Endothelial cell (in vitro differentiated cells): ENCODE data around the gene CYB5A. TPM values are rescaled to one million over a fixed set of nuclear protein-coding genes. Genes with fewer than 3 reads are reported as not detected.
"Not testable (repeated sequence)": the region's sequence is repeated elsewhere in the genome, so short reads cannot be mapped to it uniquely, and the experiment has no call there.

Source experiments
- DNase-seq: peaks from one replicate; pipeline ENCODE4 v3.0.0; 2021; ENCODE audit warnings: low spot score
- H3K27ac Mint-ChIP-seq: one replicate; pipeline ENCODE4 v1.8.0; 2021; ENCODE audit warnings: mixed read lengths, inconsistent platforms; ENCODE audit not compliant: unreplicated experiment
- H3K27me3 Mint-ChIP-seq: one replicate; pipeline ENCODE4 v1.8.0; 2021; ENCODE audit warnings: mild to moderate bottlenecking, moderate library complexity, mixed read lengths, inconsistent platforms; ENCODE audit not compliant: unreplicated experiment
- H3K36me3 Mint-ChIP-seq: one replicate; pipeline ENCODE4 v1.8.0; 2021; ENCODE audit warnings: mild to moderate bottlenecking, low read depth, mixed read lengths, inconsistent platforms; ENCODE audit not compliant: unreplicated experiment
- H3K4me1 Mint-ChIP-seq: one replicate; pipeline ENCODE4 v1.8.0; 2021; ENCODE audit warnings: mild to moderate bottlenecking, mixed read lengths, inconsistent platforms; ENCODE audit not compliant: unreplicated experiment
- H3K4me3 Mint-ChIP-seq: one replicate; pipeline ENCODE4 v1.8.0; 2021; ENCODE audit warnings: mild to moderate bottlenecking, mixed read lengths, inconsistent platforms; ENCODE audit not compliant: unreplicated experiment
- H3K9me3 Mint-ChIP-seq: one replicate; pipeline ENCODE4 v1.8.0; 2021; ENCODE audit warnings: mixed read lengths, inconsistent platforms; ENCODE audit not compliant: unreplicated experiment
- total RNA-seq: library from RNA; stranded (reverse); fragmentation: NEBNext Ultra II Directional; extraction: Animal tissue kit (Norgen Biotek cat#: 25700); gene quantifications from one replicate; pipeline ENCODE4 v1.2.1, GENCODE V29; 2021; ENCODE audit not compliant: unreplicated experiment
- TF ChIP-seq, protein P1 (sequence below): fragments of 200-600 bp; sonication (generic); IDR thresholded peaks from one replicate; pipeline ENCODE4 v1.5.0; 2021; ENCODE audit warnings: antibody characterized with exemption; ENCODE audit not compliant: unreplicated experiment

The CYB5A gene
- total RNA-seq, 1 donor from 2014 or later: 119 TPM

DNA sequence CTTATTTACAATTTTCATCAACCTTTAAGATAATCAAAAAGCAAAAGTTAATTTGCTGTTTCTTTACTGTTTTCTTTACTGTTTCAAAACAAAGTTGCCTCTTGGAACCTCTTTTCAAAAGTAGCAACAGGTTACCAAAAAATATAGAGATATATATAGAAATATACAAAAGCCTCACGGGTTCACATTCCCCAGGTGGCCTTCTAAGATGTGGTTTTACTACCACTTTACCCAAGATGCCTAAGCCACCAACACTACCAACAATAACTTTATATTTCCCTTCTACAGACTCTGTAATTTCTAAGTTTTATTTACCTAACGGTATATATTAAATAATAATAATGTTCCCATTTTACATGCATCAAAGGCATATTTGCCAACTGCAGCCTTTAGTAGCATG lies 4.9 kb downstream of the CYB5A start:
- peaks cover 4% of the 10 kb centered on the region for H3K36me3 Mint-ChIP-seq
- peaks cover 15% of the 10 kb centered on the region for H3K27me3 Mint-ChIP-seq
- TF ChIP-seq, protein P1, sequence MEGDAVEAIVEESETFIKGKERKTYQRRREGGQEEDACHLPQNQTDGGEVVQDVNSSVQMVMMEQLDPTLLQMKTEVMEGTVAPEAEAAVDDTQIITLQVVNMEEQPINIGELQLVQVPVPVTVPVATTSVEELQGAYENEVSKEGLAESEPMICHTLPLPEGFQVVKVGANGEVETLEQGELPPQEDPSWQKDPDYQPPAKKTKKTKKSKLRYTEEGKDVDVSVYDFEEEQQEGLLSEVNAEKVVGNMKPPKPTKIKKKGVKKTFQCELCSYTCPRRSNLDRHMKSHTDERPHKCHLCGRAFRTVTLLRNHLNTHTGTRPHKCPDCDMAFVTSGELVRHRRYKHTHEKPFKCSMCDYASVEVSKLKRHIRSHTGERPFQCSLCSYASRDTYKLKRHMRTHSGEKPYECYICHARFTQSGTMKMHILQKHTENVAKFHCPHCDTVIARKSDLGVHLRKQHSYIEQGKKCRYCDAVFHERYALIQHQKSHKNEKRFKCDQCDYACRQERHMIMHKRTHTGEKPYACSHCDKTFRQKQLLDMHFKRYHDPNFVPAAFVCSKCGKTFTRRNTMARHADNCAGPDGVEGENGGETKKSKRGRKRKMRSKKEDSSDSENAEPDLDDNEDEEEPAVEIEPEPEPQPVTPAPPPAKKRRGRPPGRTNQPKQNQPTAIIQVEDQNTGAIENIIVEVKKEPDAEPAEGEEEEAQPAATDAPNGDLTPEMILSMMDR: no peak
- no peaks in the 10 kb centered on the region for H3K9me3 Mint-ChIP-seq
- no peak overlapping the region for H3K4me3 Mint-ChIP-seq
- no peak for DNase-seq
- H3K4me1 Mint-ChIP-seq: peaks cover 62% of the 10 kb centered on the region
- no peak overlapping the region for H3K27ac Mint-ChIP-seq

GRCh38 chr18:74286106-74286855 lies 5.5 kb downstream of the CYB5A start:
- H3K4me3 Mint-ChIP-seq: no peak overlapping the region
- H3K36me3 Mint-ChIP-seq: peaks cover 9% of the 10 kb centered on the region
- H3K27me3 Mint-ChIP-seq: peaks cover 15% of the 10 kb centered on the region
- H3K9me3 Mint-ChIP-seq: no peaks in the 10 kb centered on the region
- H3K4me1 Mint-ChIP-seq: peaks cover 68% of the 10 kb centered on the region
- H3K27ac Mint-ChIP-seq: no peak overlapping the region
- DNase-seq: no peak
- TF ChIP-seq, protein P1: no peak

DNA sequence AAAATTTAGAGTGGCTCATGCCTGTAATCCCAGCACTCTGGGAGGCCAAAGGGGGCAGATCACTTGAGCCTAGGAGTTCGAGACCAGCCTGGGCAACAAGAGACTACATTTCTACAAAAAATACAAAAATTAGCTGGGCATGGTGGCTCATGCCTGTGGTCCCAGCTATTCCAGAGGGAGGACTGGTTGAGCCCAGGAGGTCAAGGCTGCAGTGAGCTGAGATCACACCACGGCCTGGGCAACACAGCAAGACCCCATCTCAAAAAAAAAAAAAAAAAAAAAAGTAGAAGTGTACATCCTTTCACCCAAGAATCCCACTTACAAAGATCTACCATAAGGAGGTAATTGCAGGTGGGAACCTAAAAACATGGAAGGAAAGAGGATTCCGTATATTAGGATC lies 6.2 kb downstream of the CYB5A start:
- H3K9me3 Mint-ChIP-seq, H3K36me3 Mint-ChIP-seq, DNase-seq: not testable (repeated sequence)
- peaks cover 14% of the 10 kb centered on the region for H3K27me3 Mint-ChIP-seq
- H3K27ac Mint-ChIP-seq: peak overlapping the region; percentile 45
- H3K4me3 Mint-ChIP-seq: peak overlapping the region; percentile 43
- peaks cover 74% of the 10 kb centered on the region for H3K4me1 Mint-ChIP-seq

- DNase-seq: no peak
- Mint-ChIP-seq H3K36me3 (peaks cover 10% of the 10 kb centered on the region), H3K4me1 (peaks cover 74% of the 10 kb centered on the region), H3K4me3 (no peak overlapping the region), H3K9me3 (no peaks in the 10 kb centered on the region), H3K27me3 (peaks cover 9% of the 10 kb centered on the region), H3K27ac (peak overlapping the region; percentile 76)
- TF ChIP-seq, protein P1: no peak
Observed at GRCh38 chr18:74284980-74285355, 6.8 kb downstream of the CYB5A start.

DNA sequence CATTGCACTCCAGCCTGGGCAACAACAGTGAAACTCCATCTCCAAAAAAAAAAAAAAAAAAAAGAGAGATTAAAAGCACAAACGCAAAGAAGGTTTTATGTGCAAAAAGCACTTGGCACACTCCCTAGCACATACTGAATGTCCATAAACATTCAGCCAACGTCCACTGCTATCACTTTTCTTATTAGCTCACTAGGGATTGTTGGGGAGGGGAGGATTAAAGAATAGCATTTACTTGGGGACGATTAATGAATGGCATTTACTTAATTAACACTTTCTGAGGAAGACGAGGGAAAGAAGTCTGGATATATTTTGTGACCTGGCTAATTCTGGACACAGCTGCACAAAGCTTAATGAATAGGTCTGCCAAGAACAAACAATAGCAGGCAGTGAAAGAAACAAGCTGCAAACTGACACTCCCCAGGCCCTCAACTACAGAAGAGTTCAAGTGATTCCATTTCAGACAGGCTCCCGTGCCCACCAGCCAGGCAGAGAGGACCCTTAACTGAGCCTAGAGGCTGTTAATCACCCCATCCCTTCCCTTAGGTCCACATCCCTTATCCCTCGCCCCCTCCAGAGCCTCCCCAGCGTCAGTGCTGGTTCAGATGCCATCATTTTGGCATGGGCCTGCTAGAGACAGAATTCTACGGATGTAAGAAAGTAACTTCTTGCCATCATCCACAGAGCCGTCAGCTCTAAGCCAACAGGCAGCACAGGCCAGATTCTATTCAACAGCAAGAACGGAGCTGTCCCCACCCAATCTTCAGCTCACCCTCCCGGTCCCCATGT lies 7.4 kb downstream of the CYB5A start:
- Mint-ChIP-seq H3K27ac (peak overlapping the region; percentile 76), H3K36me3 (peaks cover 10% of the 10 kb centered on the region), H3K4me1 (peaks cover 74% of the 10 kb centered on the region), H3K27me3 (peaks cover 9% of the 10 kb centered on the region), H3K4me3 (no peak overlapping the region), H3K9me3 (no peaks in the 10 kb centered on the region)
- DNase-seq: no peak
- TF ChIP-seq, protein P1: no peak
